RWPE2 (cell line): ENCODE measurements around the gene NKD1.
A peak's percentile ranks its signal among the peaks of the same experiment; 100 is the strongest.

Experiments
- ATAC-seq: fragments of 200-7000 bp; cut with Tn5 transposase; 3 replicates; pipeline ENCODE4 v1.9.1; 2021; ENCODE audit warnings: low read depth
- DNase-seq: peaks from one replicate; pipeline ENCODE4 v3.0.0-alpha.2; 2020; ENCODE audit warnings: low spot score
- H3K27ac ChIP-seq: fragments of 450-650 bp; 2 replicates; pipeline ENCODE4 v1.5.1; 2017; ENCODE audit warnings: mild to moderate bottlenecking; ENCODE audit not compliant: poor library complexity, severe bottlenecking
- H3K27me3 ChIP-seq: fragments of 250-450 bp; sonication (Bioruptor Pico); 2 replicates; pipeline ENCODE4 v1.5.1; 2021; ENCODE audit warnings: mild to moderate bottlenecking, moderate library complexity; ENCODE audit not compliant: insufficient read depth, poor library complexity, severe bottlenecking
- H3K36me3 ChIP-seq: fragments of 250-450 bp; sonication (Bioruptor Pico); 2 replicates; pipeline ENCODE4 v1.5.1; 2020; ENCODE audit warnings: low read depth, mild to moderate bottlenecking, moderate library complexity
- H3K4me1 ChIP-seq: fragments of 250-450 bp; sonication (Bioruptor Pico); 2 replicates; pipeline ENCODE4 v1.5.1; 2021; ENCODE audit warnings: mild to moderate bottlenecking, moderate library complexity; ENCODE audit not compliant: insufficient read depth, poor library complexity, severe bottlenecking
- H3K4me3 ChIP-seq: fragments of 250-450 bp; sonication (Bioruptor Pico); 2 replicates; pipeline ENCODE4 v1.5.1; 2021; ENCODE audit warnings: mild to moderate bottlenecking, moderate library complexity; ENCODE audit not compliant: severe bottlenecking
- H3K9me3 ChIP-seq: fragments of 250-450 bp; sonication (Bioruptor Pico); 2 replicates; pipeline ENCODE4 v1.5.1; 2021; ENCODE audit warnings: mild to moderate bottlenecking, moderate library complexity; ENCODE audit not compliant: severe bottlenecking
- CTCF ChIP-seq: fragments of 450-650 bp; IDR thresholded peaks from one replicate; pipeline ENCODE4 v1.5.1; 2017; ENCODE audit warnings: mild to moderate bottlenecking, moderate library complexity; ENCODE audit not compliant: poor library complexity, severe bottlenecking

Gene NKD1

GRCh38 chr16:50603206-50604064 lies 55.2 kb downstream of the NKD1 start:
- ATAC-seq (peak; percentile 24), DNase-seq (no peak)
- Histone ChIP-seq H3K4me3 (no peak overlapping the region), H3K27ac (no peak overlapping the region), H3K27me3 (no peaks in the 10 kb centered on the region), H3K36me3 (no peaks in the 10 kb centered on the region), H3K9me3 (no peaks in the 10 kb centered on the region), H3K4me1 (peaks cover 14% of the 10 kb centered on the region)
- TF ChIP-seq CTCF = no peak

- H3K36me3 ChIP-seq = no peaks in the 10 kb centered on the region
- H3K4me3 ChIP-seq = no peak overlapping the region
- no peak overlapping the region for H3K27ac ChIP-seq
- no peak for TF ChIP-seq CTCF
- no peaks in the 10 kb centered on the region for H3K27me3 ChIP-seq
- no peaks in the 10 kb centered on the region for H3K9me3 ChIP-seq
- no peak for ATAC-seq
- no peak for DNase-seq
- peaks cover 14% of the 10 kb centered on the region for H3K4me1 ChIP-seq
Observed at GRCh38 chr16:50604065-50604418, 55.8 kb downstream of the NKD1 start.

GRCh38 chr16:50604610-50605009 lies 56.4 kb downstream of the NKD1 start:
- no peak for ATAC-seq
- Histone ChIP-seq H3K9me3 (no peaks in the 10 kb centered on the region), H3K4me3 (no peak overlapping the region), H3K27me3 (no peaks in the 10 kb centered on the region), H3K36me3 (no peaks in the 10 kb centered on the region), H3K27ac (no peak overlapping the region), H3K4me1 (peaks cover 14% of the 10 kb centered on the region)
- no peak for TF ChIP-seq CTCF
- DNase-seq = no peak

GRCh38 chr16:50605733-50606430 lies 57.7 kb downstream of the NKD1 start:
- TF ChIP-seq CTCF = no peak
- H3K27ac ChIP-seq = no peak overlapping the region

More at GRCh38 chr16:50605733-50606430, 57.7 kb downstream of the NKD1 start:
- H3K36me3 ChIP-seq = no peaks in the 10 kb centered on the region
- ATAC-seq (no peak), DNase-seq (no peak)
- H3K4me1 ChIP-seq = peaks cover 14% of the 10 kb centered on the region
- no peak overlapping the region for H3K4me3 ChIP-seq
- H3K27me3 ChIP-seq = no peaks in the 10 kb centered on the region
- H3K9me3 ChIP-seq = no peaks in the 10 kb centered on the region
